CD4-positive, alpha-beta T cell treated with Interleukin-17A for 1 hour (primary cell): ENCODE data around the gene SIRT2.
"Not testable (repeated sequence)": the region's sequence is repeated elsewhere in the genome, so short reads cannot be mapped to it uniquely, and the experiment has no call there.

Experiments used
- DNase-seq: peaks from one replicate; pipeline ENCODE4 v3.0.0-alpha.2; 2020

Gene SIRT2

GRCh38 chr19:38862321-38863059 lies 36.9 kb downstream of the SIRT2 start:
- DNase-seq = no peak

- DNase-seq = no peak
Measured at GRCh38 chr19:38861368-38861767, 38.0 kb downstream of the SIRT2 start.

DNA sequence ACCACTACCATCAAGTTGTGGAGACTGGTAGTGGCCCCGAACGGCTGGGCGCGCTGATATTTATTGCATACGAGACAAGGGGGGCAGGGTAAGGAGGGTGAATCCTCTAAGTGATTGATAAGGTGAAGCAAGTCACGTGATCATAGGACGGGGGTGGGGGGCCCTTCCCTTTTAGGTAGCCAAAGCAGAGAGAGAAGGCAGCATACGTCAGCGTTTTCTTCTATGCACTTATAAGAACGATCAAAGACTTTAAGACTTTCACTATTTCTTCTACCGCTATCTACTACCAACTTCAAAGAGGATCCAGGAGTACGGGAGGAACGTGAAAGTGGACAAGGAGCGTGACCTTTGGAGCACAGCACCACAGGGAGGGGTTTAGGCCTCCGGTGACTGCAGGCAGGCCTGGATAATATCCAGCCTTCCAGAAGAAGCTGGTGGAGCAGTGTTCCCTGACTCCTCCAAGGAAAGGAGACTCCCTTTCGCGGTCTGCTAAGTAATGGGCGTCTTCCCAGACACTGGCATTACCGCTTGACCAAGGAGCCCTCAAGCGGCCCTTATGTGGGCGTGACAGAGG lies 39.7 kb downstream of the SIRT2 start:
- not testable (repeated sequence) for DNase-seq

- no peak for DNase-seq
Measured at GRCh38 chr19:38856813-38857212, 42.6 kb downstream of the SIRT2 start.

- DNase-seq = not testable (repeated sequence)
Measured at GRCh38 chr19:38855751-38856150, 43.7 kb downstream of the SIRT2 start.

DNA sequence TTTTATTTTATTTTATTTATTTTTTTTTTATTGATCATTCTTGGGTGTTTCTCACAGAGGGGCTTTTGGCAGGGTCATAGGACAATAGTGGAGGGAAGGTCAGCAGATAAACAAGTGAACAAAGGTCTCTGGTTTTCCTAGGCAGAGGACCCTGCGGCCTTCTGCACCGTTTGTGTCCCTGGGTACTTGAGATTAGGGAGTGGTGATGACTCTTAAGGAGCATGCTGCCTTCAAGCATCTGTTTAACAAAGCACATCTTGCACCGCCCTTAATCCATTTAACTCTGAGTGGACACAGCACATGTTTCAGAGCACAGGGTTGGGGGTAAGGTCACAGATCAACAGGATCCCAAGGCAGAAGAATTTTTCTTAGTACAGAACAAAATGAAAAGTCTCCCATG lies 44.5 kb downstream of the SIRT2 start:
- DNase-seq = not testable (repeated sequence)

GRCh38 chr19:38853214-38853613 lies 46.2 kb downstream of the SIRT2 start:
- DNase-seq = no peak

DNA sequence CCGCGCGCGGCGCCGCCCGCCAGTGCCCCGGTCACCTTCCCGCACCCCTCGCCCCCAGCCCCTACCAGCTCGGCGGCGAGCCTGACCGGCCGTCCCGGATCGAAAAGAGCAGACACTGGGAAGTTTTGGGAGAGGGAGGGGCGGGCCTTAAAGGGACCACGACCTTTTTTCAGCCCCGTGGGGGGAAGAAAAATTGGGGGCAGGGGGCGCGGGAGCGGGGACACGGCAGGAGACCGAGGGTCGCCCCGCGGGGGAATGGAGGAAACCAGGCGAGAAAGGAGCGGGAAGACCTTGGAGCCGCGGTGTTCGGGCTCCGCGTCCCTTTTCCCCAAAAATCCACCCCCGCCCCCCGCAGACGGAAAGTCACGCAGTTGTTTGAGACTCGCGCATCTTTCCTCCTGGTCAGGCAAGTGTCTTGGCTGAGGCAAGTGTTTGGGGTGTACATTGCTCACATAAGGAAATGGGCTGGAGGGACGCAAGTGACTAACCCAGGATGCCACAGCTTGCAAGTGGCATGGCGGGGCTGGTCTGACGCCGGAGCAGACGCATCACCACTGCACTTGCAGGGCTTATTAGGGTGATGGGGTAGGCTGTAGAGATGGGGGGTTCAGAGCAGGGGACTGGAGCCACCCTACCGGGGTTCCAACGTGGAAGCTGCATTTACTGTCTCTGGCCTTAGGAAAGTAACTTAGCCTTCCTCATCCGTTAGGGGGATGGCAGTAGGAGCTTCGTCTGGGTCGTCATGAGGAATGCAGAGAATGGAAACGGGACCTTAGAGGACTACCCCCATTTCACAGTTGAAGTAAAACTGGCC lies 47.0 kb downstream of the SIRT2 start:
- peak; percentile 75 for DNase-seq

DNA sequence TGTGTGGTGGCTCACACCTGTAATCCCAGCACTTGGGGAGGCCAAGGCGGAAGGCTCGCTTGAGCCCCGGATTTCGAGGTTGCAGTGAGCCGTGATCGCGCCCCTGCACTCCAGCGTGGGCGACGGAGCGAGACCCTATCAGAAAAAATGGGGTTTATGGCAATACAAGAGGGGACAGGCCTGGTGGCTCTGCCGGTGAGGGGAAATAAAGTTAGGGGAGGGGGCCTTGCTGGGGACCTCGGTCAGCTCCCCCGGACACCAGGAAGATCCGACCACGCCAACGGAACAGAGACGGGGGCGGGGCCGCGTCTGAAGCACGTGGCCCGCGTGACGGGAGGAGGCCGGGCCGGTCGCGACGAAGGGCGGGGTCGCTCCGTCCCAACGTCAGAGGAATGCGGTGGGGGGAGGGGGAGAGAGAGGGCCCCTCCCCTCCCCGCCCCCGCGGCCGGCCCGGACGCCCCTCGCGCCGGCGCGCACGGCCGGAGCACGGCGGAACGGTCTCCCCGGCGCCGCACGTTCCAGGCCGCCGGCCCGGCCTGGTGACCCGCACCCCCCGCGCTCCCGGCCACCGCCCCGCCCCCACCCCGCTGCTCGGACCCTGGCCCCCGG lies 47.7 kb downstream of the SIRT2 start:
- peak; percentile 91 for DNase-seq

- peak; percentile 56 for DNase-seq
Measured at GRCh38 chr19:38850976-38851621, 48.3 kb downstream of the SIRT2 start.

- DNase-seq = no peak
Measured at GRCh38 chr19:38850436-38850975, 48.9 kb downstream of the SIRT2 start.

DNA sequence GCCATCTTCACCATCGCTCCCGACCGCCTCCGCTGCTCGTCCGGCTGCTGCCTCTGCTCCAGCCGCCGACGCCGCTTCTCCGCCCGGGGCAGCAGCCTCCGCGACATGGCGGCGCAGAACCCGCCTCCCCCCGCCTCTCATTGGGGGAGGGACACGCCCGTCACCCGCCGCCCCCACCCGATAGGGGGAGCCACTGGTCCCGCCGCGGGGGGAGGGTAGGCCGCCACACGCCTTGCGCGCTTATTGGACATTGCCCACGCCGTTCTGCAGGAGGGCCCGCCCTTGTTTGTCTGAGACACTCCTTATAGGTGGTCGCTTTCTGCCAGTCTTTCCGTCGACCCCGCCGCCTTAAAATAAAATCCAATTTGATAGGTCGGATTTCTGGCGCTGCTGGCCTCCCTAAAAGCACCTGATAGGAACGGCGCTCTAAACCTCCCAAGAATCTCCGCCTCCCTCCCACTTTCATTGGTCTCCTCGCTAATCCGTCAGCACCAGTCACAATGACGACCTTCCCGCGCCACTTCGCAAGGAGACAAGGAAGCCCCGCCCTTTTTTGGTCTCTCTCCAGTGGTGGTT lies 49.5 kb downstream of the SIRT2 start, which contains the start of gene HNRNPL:
TSS of gene HNRNPL (minus strand) at position 127 of the 576 bp plus-strand sequence. CDS start at position 107, 20 bp downstream.
- DNase-seq = peak; percentile 100

GRCh38 chr19:38849147-38849859 lies 50.1 kb downstream of the SIRT2 start:
- DNase-seq = peak; percentile 97

- no peak for DNase-seq
Measured at GRCh38 chr19:38848299-38849146, 50.9 kb downstream of the SIRT2 start.

- no peak for DNase-seq
Measured at GRCh38 chr19:38846097-38846496, 53.3 kb downstream of the SIRT2 start.

DNA sequence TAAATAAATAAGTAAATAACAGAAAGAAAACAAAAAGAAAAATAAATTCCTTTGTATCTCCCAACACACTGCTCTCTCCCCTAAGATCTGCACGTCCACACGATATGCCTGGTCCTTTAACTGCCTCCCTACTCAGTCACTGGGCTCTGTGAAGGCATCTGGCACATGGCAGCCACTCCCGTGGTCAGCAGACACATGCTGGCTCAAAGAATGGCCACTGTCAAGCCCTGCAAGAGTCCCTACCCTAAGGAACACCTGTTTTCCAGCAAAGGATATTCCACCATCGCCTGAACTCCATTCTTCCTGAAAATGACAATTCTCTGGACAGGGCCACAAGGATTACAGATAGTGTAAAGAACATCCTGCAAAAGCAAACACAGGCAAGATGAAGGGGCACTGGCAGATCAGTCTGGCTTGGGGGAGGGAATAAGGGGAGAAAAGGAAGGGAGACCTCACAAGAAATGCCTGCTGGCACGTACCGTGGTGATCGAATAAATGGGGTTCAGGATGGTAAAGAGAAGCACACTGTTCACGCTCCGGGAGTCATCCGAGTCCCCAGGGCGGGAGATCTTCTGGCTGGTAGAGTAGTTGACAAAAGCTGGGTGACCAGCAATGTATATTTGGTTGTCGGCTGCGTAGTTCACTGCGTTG lies 53.9 kb downstream of the SIRT2 start:
- DNase-seq = no peak

- DNase-seq = no peak
Measured at GRCh38 chr19:38844093-38844686, 55.2 kb downstream of the SIRT2 start.

DNA sequence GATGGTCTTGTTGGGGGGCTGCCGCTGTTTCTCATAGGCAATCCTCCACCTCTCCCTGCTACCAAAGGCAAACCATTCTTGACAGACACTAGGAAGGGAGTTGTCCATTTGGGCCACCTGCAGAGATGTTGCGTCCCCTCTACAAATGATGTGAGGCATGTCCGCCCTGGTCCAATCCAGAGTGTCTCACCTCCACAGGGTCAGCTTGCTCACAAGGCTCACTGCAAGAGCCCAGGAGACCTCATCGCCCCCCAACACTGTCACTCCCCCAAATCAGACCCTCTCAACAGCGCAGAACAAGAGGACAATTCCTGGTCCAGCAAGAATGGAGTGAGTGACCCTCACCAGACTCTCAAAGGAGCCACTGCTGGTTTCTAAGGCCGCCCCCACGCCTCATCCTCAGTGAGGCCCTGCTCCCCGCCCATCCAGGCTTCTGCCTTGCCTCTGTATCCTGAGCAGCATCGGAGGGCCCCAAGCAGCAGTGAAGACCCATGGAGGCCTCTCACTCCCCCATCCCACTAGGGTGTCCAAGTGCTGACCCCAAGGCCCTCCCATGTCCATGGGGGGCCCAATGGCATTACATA lies 56.2 kb downstream of the SIRT2 start:
- DNase-seq = no peak
